ENCODE results near the gene POTEH. TPM values are rescaled to one million over a fixed set of nuclear protein-coding genes. Genes with fewer than 3 reads are reported as not detected.
"Not testable (repeated sequence)": the region's sequence is repeated elsewhere in the genome, so short reads cannot be mapped to it uniquely, and the experiment has no call there.

Gene POTEH
- total RNA-seq, 1 donor from 2014 or later: not detected

- H3K9me3 Mint-ChIP-seq (ENCODE audit: unreplicated experiment); H3K4me1 Mint-ChIP-seq (ENCODE audit: low read depth, unreplicated experiment); H3K36me3 ChIP-seq (ENCODE audit: insufficient read depth, low read length); H3K27me3 ChIP-seq (ENCODE audit: insufficient read depth, low read length); H4K20me1 ChIP-seq (ENCODE audit: insufficient read depth, low read length); H3K27ac Mint-ChIP-seq (ENCODE audit: unreplicated experiment); H3K27ac ChIP-seq (ENCODE audit: low read depth, low read length); H3K4me1 ChIP-seq (ENCODE audit: insufficient read depth, low read length); H3K79me2 ChIP-seq (ENCODE audit: insufficient read depth, low read length); H3K4me2 ChIP-seq (ENCODE audit: low read length); DNase-seq (ENCODE audit: low read depth); H3K9ac ChIP-seq (ENCODE audit: low read length); FAIRE-seq; H3K4me3 Mint-ChIP-seq (ENCODE audit: unreplicated experiment); H3K27me3 Mint-ChIP-seq (ENCODE audit: low read depth, unreplicated experiment); H3K36me3 Mint-ChIP-seq (ENCODE audit: low read depth, unreplicated experiment); H3K4me3 ChIP-seq (ENCODE audit: insufficient read depth, low read depth, low read length); H2AFZ ChIP-seq (ENCODE audit: low read depth, low read length); H3K9me3 ChIP-seq (ENCODE audit: insufficient read depth, low read depth, low read length): not testable (repeated sequence)
Measured at GRCh38 chr22:15685641-15686040, 4.2 kb upstream of the POTEH start.

- H4K20me1 ChIP-seq (ENCODE audit: insufficient read depth, low read length); H3K4me2 ChIP-seq (ENCODE audit: low read length); H3K9me3 ChIP-seq (ENCODE audit: insufficient read depth, low read depth, low read length); DNase-seq (ENCODE audit: low read depth); H3K9ac ChIP-seq (ENCODE audit: low read length); H3K27me3 ChIP-seq (ENCODE audit: insufficient read depth, low read length); H3K4me3 Mint-ChIP-seq (ENCODE audit: unreplicated experiment); H3K4me3 ChIP-seq (ENCODE audit: insufficient read depth, low read depth, low read length); H3K27ac Mint-ChIP-seq (ENCODE audit: unreplicated experiment); H3K27ac ChIP-seq (ENCODE audit: low read depth, low read length); H2AFZ ChIP-seq (ENCODE audit: low read depth, low read length); H3K27me3 Mint-ChIP-seq (ENCODE audit: low read depth, unreplicated experiment); H3K4me1 ChIP-seq (ENCODE audit: insufficient read depth, low read length); H3K9me3 Mint-ChIP-seq (ENCODE audit: unreplicated experiment); FAIRE-seq; H3K79me2 ChIP-seq (ENCODE audit: insufficient read depth, low read length); H3K4me1 Mint-ChIP-seq (ENCODE audit: low read depth, unreplicated experiment); H3K36me3 Mint-ChIP-seq (ENCODE audit: low read depth, unreplicated experiment); H3K36me3 ChIP-seq (ENCODE audit: insufficient read depth, low read length): not testable (repeated sequence)
Measured at GRCh38 chr22:15687086-15687485, 2.7 kb upstream of the POTEH start.

- not testable (repeated sequence) for H3K79me2 ChIP-seq (ENCODE audit: insufficient read depth, low read length); H3K9me3 ChIP-seq (ENCODE audit: insufficient read depth, low read depth, low read length); H3K4me3 ChIP-seq (ENCODE audit: insufficient read depth, low read depth, low read length); H3K27me3 Mint-ChIP-seq (ENCODE audit: low read depth, unreplicated experiment); DNase-seq (ENCODE audit: low read depth); H3K36me3 ChIP-seq (ENCODE audit: insufficient read depth, low read length); H3K4me2 ChIP-seq (ENCODE audit: low read length); H2AFZ ChIP-seq (ENCODE audit: low read depth, low read length); H3K36me3 Mint-ChIP-seq (ENCODE audit: low read depth, unreplicated experiment); H3K4me1 ChIP-seq (ENCODE audit: insufficient read depth, low read length); H3K4me3 Mint-ChIP-seq (ENCODE audit: unreplicated experiment); FAIRE-seq; H3K9me3 Mint-ChIP-seq (ENCODE audit: unreplicated experiment); H3K27me3 ChIP-seq (ENCODE audit: insufficient read depth, low read length); H4K20me1 ChIP-seq (ENCODE audit: insufficient read depth, low read length); H3K27ac ChIP-seq (ENCODE audit: low read depth, low read length); H3K27ac Mint-ChIP-seq (ENCODE audit: unreplicated experiment); H3K9ac ChIP-seq (ENCODE audit: low read length); H3K4me1 Mint-ChIP-seq (ENCODE audit: low read depth, unreplicated experiment)
Measured at GRCh38 chr22:15687676-15688075, 2.1 kb upstream of the POTEH start.

- not testable (repeated sequence) for H3K4me1 Mint-ChIP-seq (ENCODE audit: low read depth, unreplicated experiment); H3K27me3 Mint-ChIP-seq (ENCODE audit: low read depth, unreplicated experiment)
Measured at GRCh38 chr22:15688090-15688489, 1.7 kb upstream of the POTEH start.

GRCh38 chr22:15689012-15689748, 646 bp upstream of the POTEH start:
- H3K9me3 ChIP-seq (ENCODE audit: insufficient read depth, low read depth, low read length); H3K4me3 ChIP-seq (ENCODE audit: insufficient read depth, low read depth, low read length); H4K20me1 ChIP-seq (ENCODE audit: insufficient read depth, low read length); H3K36me3 Mint-ChIP-seq (ENCODE audit: low read depth, unreplicated experiment); H3K27me3 ChIP-seq (ENCODE audit: insufficient read depth, low read length); H3K36me3 ChIP-seq (ENCODE audit: insufficient read depth, low read length); H2AFZ ChIP-seq (ENCODE audit: low read depth, low read length); FAIRE-seq; H3K4me3 Mint-ChIP-seq (ENCODE audit: unreplicated experiment); DNase-seq (ENCODE audit: low read depth); H3K4me1 ChIP-seq (ENCODE audit: insufficient read depth, low read length); H3K9me3 Mint-ChIP-seq (ENCODE audit: unreplicated experiment); H3K27ac ChIP-seq (ENCODE audit: low read depth, low read length); H3K27me3 Mint-ChIP-seq (ENCODE audit: low read depth, unreplicated experiment); H3K4me2 ChIP-seq (ENCODE audit: low read length); H3K4me1 Mint-ChIP-seq (ENCODE audit: low read depth, unreplicated experiment); H3K27ac Mint-ChIP-seq (ENCODE audit: unreplicated experiment); H3K79me2 ChIP-seq (ENCODE audit: insufficient read depth, low read length); H3K9ac ChIP-seq (ENCODE audit: low read length): not testable (repeated sequence)

More at GRCh38 chr22:15688090-15688489, 1.7 kb upstream of the POTEH start:
- H3K36me3 Mint-ChIP-seq (ENCODE audit: low read depth, unreplicated experiment); H3K27ac Mint-ChIP-seq (ENCODE audit: unreplicated experiment); H3K9me3 Mint-ChIP-seq (ENCODE audit: unreplicated experiment); FAIRE-seq; H3K4me1 ChIP-seq (ENCODE audit: insufficient read depth, low read length); H3K27me3 ChIP-seq (ENCODE audit: insufficient read depth, low read length); H3K9ac ChIP-seq (ENCODE audit: low read length); DNase-seq (ENCODE audit: low read depth); H3K4me2 ChIP-seq (ENCODE audit: low read length); H2AFZ ChIP-seq (ENCODE audit: low read depth, low read length); H3K4me3 Mint-ChIP-seq (ENCODE audit: unreplicated experiment); H3K36me3 ChIP-seq (ENCODE audit: insufficient read depth, low read length); H4K20me1 ChIP-seq (ENCODE audit: insufficient read depth, low read length); H3K9me3 ChIP-seq (ENCODE audit: insufficient read depth, low read depth, low read length); H3K79me2 ChIP-seq (ENCODE audit: insufficient read depth, low read length); H3K4me3 ChIP-seq (ENCODE audit: insufficient read depth, low read depth, low read length); H3K27ac ChIP-seq (ENCODE audit: low read depth, low read length): not testable (repeated sequence)

- not testable (repeated sequence) for H4K20me1 ChIP-seq (ENCODE audit: insufficient read depth, low read length)
Measured at GRCh38 chr22:15713600-15713999, 23.8 kb downstream of the POTEH start.

More at GRCh38 chr22:15713600-15713999, 23.8 kb downstream of the POTEH start:
- not testable (repeated sequence) for H3K27ac ChIP-seq (ENCODE audit: low read depth, low read length); H3K27me3 ChIP-seq (ENCODE audit: insufficient read depth, low read length); H3K9me3 ChIP-seq (ENCODE audit: insufficient read depth, low read depth, low read length); H3K9me3 Mint-ChIP-seq (ENCODE audit: unreplicated experiment); DNase-seq (ENCODE audit: low read depth); H3K4me1 Mint-ChIP-seq (ENCODE audit: low read depth, unreplicated experiment); H3K4me1 ChIP-seq (ENCODE audit: insufficient read depth, low read length); H2AFZ ChIP-seq (ENCODE audit: low read depth, low read length); FAIRE-seq; H3K79me2 ChIP-seq (ENCODE audit: insufficient read depth, low read length); H3K4me3 Mint-ChIP-seq (ENCODE audit: unreplicated experiment); H3K27ac Mint-ChIP-seq (ENCODE audit: unreplicated experiment); H3K4me3 ChIP-seq (ENCODE audit: insufficient read depth, low read depth, low read length); H3K36me3 Mint-ChIP-seq (ENCODE audit: low read depth, unreplicated experiment); H3K36me3 ChIP-seq (ENCODE audit: insufficient read depth, low read length); H3K4me2 ChIP-seq (ENCODE audit: low read length); H3K27me3 Mint-ChIP-seq (ENCODE audit: low read depth, unreplicated experiment); H3K9ac ChIP-seq (ENCODE audit: low read length)
